GM19395 (cell line): ENCODE measurements around the gene DIP2B.
"Not testable (repeated sequence)": the region's sequence is repeated elsewhere in the genome, so short reads cannot be mapped to it uniquely, and the experiment has no call there.

Experiments used
- ATAC-seq: cut with Tn5 transposase; IDR thresholded peaks from one replicate; pipeline ENCODE4 v1.9.1; 2021; ENCODE audit warnings: mild to moderate bottlenecking, moderate library complexity; ENCODE audit not compliant: unreplicated experiment

DIP2B gene

DNA sequence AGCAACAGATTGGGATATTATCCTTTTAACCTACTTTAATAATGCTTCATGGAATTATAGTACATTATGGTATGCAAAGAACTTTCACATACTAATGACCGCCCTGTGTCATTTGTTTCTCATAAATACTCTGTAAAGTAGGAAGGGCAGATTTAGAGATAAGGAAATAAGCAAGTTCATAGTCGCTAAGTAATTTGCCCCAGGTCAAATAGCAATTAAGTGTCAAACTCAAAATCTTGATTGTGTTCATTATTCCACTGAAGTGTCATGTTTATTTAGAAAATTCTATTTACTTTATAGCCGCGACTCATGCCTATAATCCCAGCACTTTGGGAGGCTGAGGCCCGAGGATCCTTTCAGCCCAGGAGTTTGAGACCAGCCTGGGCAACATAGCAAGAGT, 160.4 kb downstream of the DIP2B start:
- ATAC-seq, result no peak

DNA sequence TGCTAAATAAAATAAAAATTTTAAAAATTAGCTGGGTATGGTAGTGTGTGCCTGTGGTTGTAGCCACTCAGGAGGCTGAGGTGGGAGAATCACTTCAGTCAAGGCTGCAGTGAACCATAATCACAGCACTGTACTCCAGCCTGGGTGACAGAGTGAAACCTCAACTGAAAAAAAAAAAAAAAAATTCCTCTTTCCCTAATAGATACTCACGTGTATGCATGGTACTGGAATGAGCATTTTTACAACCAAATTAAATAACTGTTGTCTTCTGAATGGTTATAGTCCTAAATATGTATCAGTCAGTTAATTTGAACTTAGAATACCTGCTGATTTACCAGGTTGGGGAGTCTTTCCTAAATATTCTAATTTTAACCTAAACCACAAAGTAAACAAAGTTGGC, 160.8 kb downstream of the DIP2B start:
- ATAC-seq, result no peak

GRCh38 chr12:50666023-50666422, 161.2 kb downstream of the DIP2B start:
- no peak for ATAC-seq

- no peak for ATAC-seq
Observed at GRCh38 chr12:50672158-50672557, 167.4 kb downstream of the DIP2B start.

DNA sequence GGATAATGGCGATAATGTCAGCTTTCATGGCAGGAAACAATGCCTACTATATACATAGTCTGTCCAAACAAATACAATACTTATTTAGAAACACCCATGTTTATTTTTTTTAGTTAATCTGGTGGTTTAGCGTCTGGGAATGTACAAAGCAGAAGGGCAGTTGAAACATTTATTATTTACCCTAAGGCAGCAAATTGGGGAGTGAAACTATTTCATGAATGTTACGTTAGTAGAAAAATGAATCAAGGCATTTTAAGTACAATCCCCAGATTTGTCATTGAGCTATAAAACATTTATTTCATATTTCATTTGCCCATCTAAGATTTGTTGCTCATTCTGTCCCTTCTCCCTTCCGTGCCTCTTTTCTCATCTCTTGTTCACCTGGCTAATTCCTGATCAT, 172.0 kb downstream of the DIP2B start:
- ATAC-seq, result no peak

DNA sequence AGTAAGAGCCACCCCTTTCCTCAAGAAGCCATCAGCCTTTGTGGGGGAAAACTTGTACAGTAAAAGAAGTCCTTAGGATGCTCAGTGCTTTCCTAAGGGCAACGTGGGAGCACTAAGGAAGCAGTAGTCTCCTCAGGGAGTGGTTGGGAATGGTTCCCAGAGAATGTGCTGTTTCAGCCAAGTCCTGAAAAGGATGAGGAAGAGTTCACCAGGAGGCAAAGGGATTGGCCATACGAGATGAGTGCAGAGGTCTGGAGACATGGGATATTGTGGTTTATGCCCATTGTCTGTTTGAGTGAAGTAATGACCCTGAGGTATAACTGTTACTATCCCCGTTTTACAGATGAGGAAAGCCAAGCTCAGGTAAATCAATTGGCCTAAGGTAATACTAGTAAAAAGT, 173.1 kb downstream of the DIP2B start:
- ATAC-seq, result no peak

DNA sequence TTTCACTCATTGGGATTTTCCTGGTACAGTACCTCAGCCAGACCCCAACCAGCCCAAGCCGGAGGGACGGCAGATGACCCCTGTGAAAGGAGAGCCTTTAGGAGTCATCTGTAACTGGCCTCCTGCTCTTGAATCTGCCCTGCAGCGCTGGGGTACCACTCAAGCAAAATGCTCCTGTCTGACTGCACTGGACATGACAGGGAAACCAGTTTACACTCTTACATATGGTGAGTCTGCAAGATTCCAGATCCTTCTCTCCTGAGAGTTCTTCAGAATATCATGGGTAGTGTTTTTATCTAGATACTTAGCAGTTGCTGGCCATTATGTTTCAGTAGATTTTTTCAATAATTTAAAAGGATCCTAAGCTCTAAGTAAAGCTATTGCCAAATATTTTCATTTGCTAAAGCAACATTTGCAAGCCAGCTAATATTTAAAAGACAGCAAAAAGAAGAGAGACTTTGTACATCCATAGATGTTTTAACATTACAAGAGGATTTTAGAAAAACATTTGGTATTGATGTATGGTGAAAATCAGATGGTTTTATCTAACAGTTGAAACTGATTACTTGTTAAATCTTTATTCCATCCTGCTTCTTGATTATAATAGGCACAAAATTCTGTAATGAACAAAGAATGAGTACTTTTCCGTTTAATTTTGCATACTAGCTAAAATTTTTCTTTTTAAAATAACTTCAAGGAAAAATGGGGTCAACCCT, 174.0 kb downstream of the DIP2B start:
- ATAC-seq, result no peak

GRCh38 chr12:50679612-50680011, 174.8 kb downstream of the DIP2B start:
- no peak for ATAC-seq

- ATAC-seq, result not testable (repeated sequence)
Observed at GRCh38 chr12:50681064-50681463, 176.3 kb downstream of the DIP2B start.

GRCh38 chr12:50685641-50686040, 180.9 kb downstream of the DIP2B start:
- ATAC-seq, result no peak

DNA sequence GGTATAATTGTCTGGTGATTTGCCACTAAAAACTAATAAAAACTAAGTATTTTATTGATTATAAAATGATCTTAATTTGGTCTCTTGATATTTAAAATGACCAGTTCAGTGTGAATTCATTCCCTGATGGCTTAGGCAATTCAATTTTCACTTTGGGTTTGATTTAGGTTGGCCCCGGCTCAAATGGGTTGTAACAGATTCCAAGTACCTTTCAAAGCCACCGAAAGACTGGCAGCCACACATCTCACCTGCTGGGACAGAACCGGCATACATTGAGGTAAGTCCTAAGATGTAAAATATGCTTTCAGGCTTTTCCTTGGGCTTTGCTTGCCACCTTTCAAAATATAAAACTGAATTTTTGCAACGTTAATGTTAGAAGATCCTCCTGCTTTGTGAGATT, 181.6 kb downstream of the DIP2B start:
- ATAC-seq, result no peak

DNA sequence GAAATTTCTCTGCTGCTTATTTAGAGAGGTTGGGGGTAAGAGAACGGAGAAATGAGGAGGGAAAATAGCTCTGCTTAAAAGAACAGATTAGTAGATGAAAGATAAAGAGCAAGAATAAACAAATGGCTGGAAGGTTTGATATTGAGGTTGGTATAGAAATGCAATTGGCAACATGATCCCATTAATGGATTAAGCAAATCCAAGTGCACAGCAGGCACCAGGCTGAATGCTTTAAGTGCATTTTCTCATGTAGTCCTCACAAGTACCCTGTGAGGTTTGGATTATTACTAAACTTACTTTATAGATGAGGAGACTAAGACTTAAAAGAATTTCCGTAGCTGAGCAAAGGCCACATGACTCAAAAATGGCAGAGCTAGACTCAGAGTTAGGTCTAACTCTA, 182.2 kb downstream of the DIP2B start:
- no peak for ATAC-seq

DNA sequence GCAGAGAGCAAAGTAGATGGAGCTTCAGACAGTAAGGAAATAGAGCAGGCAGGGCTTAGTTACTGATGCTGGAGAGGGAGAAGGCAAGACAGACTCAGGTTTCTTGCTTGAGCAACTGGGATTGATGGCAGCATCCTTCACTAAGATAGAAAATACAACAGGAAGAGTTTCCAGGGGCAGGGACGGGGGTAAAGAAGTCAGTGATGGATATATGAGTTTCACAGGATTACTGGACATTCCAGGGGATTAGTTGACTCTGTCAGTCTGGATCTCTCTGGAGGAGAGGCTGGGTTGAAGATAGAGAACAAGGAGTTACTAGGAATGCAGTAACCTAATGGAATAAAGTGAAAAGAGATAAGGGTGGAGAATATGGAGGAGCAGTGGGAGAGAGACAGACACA, 184.7 kb downstream of the DIP2B start:
- ATAC-seq, result no peak

- ATAC-seq, result no peak
Observed at GRCh38 chr12:50690925-50691324, 186.1 kb downstream of the DIP2B start.

GRCh38 chr12:50695961-50696360, 191.2 kb downstream of the DIP2B start:
- ATAC-seq, result no peak

- ATAC-seq, result no peak
Observed at GRCh38 chr12:50696931-50697330, 192.1 kb downstream of the DIP2B start.

- no peak for ATAC-seq
Observed at GRCh38 chr12:50699154-50699553, 194.4 kb downstream of the DIP2B start.

DNA sequence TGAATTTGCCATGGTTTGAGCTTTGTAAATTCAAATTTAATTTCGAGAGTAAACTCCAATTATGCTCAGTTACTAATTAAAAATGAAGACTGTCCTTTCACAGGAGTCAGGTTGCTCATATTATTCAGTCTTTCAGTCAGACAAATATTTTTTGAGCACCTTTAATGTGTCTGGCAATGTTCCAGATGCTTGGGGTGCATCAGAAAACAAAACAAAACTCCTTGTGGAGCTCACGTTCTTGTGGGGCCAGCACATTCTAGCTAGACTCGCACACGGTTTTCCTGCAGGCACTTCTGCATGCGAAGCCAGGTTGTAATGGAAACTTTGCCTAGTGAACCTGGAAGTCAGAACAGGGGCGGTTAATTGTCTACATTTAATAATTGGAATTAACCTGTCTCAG, 195.2 kb downstream of the DIP2B start:
- ATAC-seq, result no peak

DNA sequence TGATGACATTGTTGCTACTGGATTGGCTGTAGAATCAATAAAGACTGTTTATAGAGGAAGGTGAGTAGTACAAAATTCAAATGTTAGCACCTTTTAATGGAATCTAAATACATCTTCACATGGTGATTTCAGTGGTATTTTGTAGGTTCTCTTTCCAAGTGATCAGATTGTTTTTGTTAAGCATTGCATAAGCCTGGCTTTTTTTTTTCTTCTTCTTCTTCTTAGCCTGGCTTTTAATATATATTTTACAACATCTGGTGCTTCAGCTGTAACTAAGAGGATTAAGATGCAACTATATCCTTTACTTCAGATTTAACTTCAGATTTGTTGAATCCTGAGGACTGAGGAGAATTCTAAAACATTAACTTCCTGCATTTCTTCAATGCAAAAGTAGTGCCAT, 201.8 kb downstream of the DIP2B start:
- no peak for ATAC-seq

- no peak for ATAC-seq
Observed at GRCh38 chr12:50707396-50707795, 202.6 kb downstream of the DIP2B start.

GRCh38 chr12:50708631-50709030, 203.8 kb downstream of the DIP2B start:
- ATAC-seq, result no peak

DNA sequence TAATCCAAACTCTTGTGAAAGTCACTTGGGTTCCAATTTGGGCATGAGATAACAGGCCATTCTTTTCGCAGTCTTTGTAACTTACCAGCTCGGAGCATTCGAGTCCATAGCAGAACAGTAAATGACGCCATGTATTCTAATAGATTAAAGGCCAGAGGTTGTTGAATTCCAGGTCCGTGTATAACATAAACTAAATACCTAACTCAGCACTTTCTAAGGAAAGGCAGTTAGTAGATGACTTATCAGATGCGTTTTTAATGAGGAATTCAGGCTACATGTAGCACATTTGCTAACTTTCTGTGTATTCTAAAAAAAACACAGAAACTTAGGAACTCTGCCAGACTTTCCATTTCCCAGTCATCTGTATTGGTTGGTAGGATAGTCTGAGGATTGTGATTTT, 206.3 kb downstream of the DIP2B start:
- ATAC-seq, result no peak

DNA sequence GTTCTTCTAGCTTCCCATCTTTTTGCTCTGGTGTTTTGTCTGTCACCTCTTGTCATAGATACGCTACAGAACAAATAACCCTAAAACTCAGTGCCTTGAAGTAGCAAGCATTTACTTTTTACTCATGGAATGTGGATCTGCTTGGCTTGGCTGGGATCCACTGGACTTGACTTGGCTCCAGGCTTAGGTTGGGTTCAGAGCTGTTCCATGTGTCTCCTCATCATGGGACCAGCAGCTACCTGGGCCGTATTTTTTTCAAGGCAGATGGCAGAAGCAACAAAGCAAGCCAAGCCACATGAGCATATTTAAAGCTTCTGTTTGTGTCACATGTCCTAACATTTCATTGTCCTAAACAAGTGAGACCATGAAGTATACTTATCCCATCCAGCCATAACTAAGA, 210.4 kb downstream of the DIP2B start:
- no peak for ATAC-seq
